Measurements from ENCODE around the gene EPB41L4B. TPM values are rescaled to one million over a fixed set of nuclear protein-coding genes. Genes with fewer than 3 reads are reported as not detected.

Gene EPB41L4B
- polyA plus RNA-seq, 3 donors from 2014 or later, result not detected

- DNase-seq, result no peak
- Mint-ChIP-seq H3K27me3 (ENCODE audit: low read depth in 3 of 3) (peaks cover 0 to 8% (median 2%) of the 10 kb centered on the region in 3 donors), H3K27ac (no peak overlapping the region), H3K9me3 (no peaks in the 10 kb centered on the region), H3K4me3 (no peak overlapping the region), H3K4me1 (no peaks in the 10 kb centered on the region), H3K36me3 (no peaks in the 10 kb centered on the region)
Observed at GRCh38 chr9:109335929-109336328, 15.1 kb upstream of the EPB41L4B start.

GRCh38 chr9:109335121-109335520 lies 14.3 kb upstream of the EPB41L4B start:
- peaks cover 1 to 8% (median 4%) of the 10 kb centered on the region in 3 donors for H3K27me3 Mint-ChIP-seq (ENCODE audit: low read depth in 3 of 3)
- no peaks in the 10 kb centered on the region for H3K4me1 Mint-ChIP-seq
- no peak overlapping the region for H3K4me3 Mint-ChIP-seq
- no peak overlapping the region for H3K27ac Mint-ChIP-seq
- no peak for DNase-seq
- H3K36me3 Mint-ChIP-seq, result no peaks in the 10 kb centered on the region
- no peaks in the 10 kb centered on the region for H3K9me3 Mint-ChIP-seq

- no peaks in the 10 kb centered on the region for H3K36me3 Mint-ChIP-seq
- no peak overlapping the region for H3K4me3 Mint-ChIP-seq
- peaks cover 3 to 4% (median 4%) of the 10 kb centered on the region in 3 donors for H3K27me3 Mint-ChIP-seq (ENCODE audit: low read depth in 3 of 3)
- H3K4me1 Mint-ChIP-seq, result no peaks in the 10 kb centered on the region
- H3K9me3 Mint-ChIP-seq, result peaks cover 0 to 1% (median 0%) of the 10 kb centered on the region in 6 donors
- H3K27ac Mint-ChIP-seq, result no peak overlapping the region
- DNase-seq, result no peak
Observed at GRCh38 chr9:109331353-109331752, 10.5 kb upstream of the EPB41L4B start.

GRCh38 chr9:109329638-109330258 lies 8.9 kb upstream of the EPB41L4B start:
- Mint-ChIP-seq H3K4me1 (no peaks in the 10 kb centered on the region), H3K27ac (no peak overlapping the region), H3K9me3 (peaks cover 0 to 4% (median 0%) of the 10 kb centered on the region in 6 donors), H3K4me3 (no peak overlapping the region), H3K36me3 (no peaks in the 10 kb centered on the region), H3K27me3 (ENCODE audit: low read depth in 3 of 3) (peaks cover 3 to 7% (median 4%) of the 10 kb centered on the region in 3 donors)
- no peak for DNase-seq

- DNase-seq, result no peak
- peaks cover 0 to 4% (median 0%) of the 10 kb centered on the region in 6 donors for H3K9me3 Mint-ChIP-seq
- no peaks in the 10 kb centered on the region for H3K36me3 Mint-ChIP-seq
- H3K4me3 Mint-ChIP-seq, result no peak overlapping the region
- peaks cover 3 to 8% (median 5%) of the 10 kb centered on the region in 3 donors for H3K27me3 Mint-ChIP-seq (ENCODE audit: low read depth in 3 of 3)
- no peak overlapping the region for H3K27ac Mint-ChIP-seq
- H3K4me1 Mint-ChIP-seq, result no peaks in the 10 kb centered on the region
Observed at GRCh38 chr9:109328978-109329637, 8.2 kb upstream of the EPB41L4B start.

- Mint-ChIP-seq H3K4me1 (peaks cover 3 to 6% of the 10 kb centered on the region in 2 donors), H3K4me3 (no peak overlapping the region), H3K36me3 (no peaks in the 10 kb centered on the region), H3K27ac (no peak overlapping the region), H3K27me3 (ENCODE audit: low read depth in 3 of 3) (peaks cover 6 to 9% (median 9%) of the 10 kb centered on the region in 3 donors), H3K9me3 (peaks cover 0 to 6% (median 0%) of the 10 kb centered on the region in 6 donors)
- no peak for DNase-seq
Observed at GRCh38 chr9:109325089-109325488, 4.2 kb upstream of the EPB41L4B start.

GRCh38 chr9:109323771-109324170 lies 2.9 kb upstream of the EPB41L4B start:
- Mint-ChIP-seq H3K36me3 (no peaks in the 10 kb centered on the region), H3K27me3 (ENCODE audit: low read depth in 3 of 3) (peaks cover 7 to 11% (median 9%) of the 10 kb centered on the region in 3 donors), H3K4me1 (peaks cover 3 to 6% of the 10 kb centered on the region in 2 donors), H3K4me3 (no peak overlapping the region), H3K9me3 (peaks cover 0 to 6% (median 0%) of the 10 kb centered on the region in 6 donors), H3K27ac (no peak overlapping the region)
- DNase-seq, result no peak

- Mint-ChIP-seq H3K9me3 (peaks cover 0 to 6% (median 0%) of the 10 kb centered on the region in 6 donors), H3K27me3 (ENCODE audit: low read depth in 3 of 3) (peaks cover 9 to 16% (median 14%) of the 10 kb centered on the region in 3 donors), H3K4me3 (peak overlapping the region; percentile 23 to 88 (median 79)), H3K36me3 (no peaks in the 10 kb centered on the region), H3K27ac (no peak overlapping the region), H3K4me1 (peaks cover 3 to 6% of the 10 kb centered on the region in 2 donors)
- no peak for DNase-seq
Observed at GRCh38 chr9:109321727-109322126, 868 bp upstream of the EPB41L4B start.

- Mint-ChIP-seq H3K4me3 (no peak overlapping the region), H3K36me3 (peaks cover 0 to 4% (median 0%) of the 10 kb centered on the region in 3 donors), H3K27me3 (ENCODE audit: low read depth in 3 of 3) (peaks cover 9 to 17% (median 14%) of the 10 kb centered on the region in 3 donors), H3K4me1 (peaks cover 3 to 6% of the 10 kb centered on the region in 2 donors), H3K9me3 (peaks cover 0 to 4% (median 0%) of the 10 kb centered on the region in 6 donors), H3K27ac (no peak overlapping the region)
- DNase-seq, result no peak
Observed at GRCh38 chr9:109320331-109320741, 523 bp downstream of the EPB41L4B start.

- H3K36me3 Mint-ChIP-seq, result peaks cover 0 to 4% (median 0%) of the 10 kb centered on the region in 3 donors
- peaks cover 9 to 17% (median 14%) of the 10 kb centered on the region in 3 donors for H3K27me3 Mint-ChIP-seq (ENCODE audit: low read depth in 3 of 3)
- no peak overlapping the region for H3K27ac Mint-ChIP-seq
- peaks cover 0 to 2% (median 0%) of the 10 kb centered on the region in 6 donors for H3K9me3 Mint-ChIP-seq
- peaks cover 3 to 6% of the 10 kb centered on the region in 2 donors for H3K4me1 Mint-ChIP-seq
- DNase-seq, result no peak
- peak overlapping the region; percentile 33 to 66 (median 51) for H3K4me3 Mint-ChIP-seq
Observed at GRCh38 chr9:109319626-109320241, 1.1 kb downstream of the EPB41L4B start.

GRCh38 chr9:109319017-109319625 lies 1.7 kb downstream of the EPB41L4B start:
- no peak overlapping the region for H3K27ac Mint-ChIP-seq
- peaks cover 3 to 6% of the 10 kb centered on the region in 2 donors for H3K4me1 Mint-ChIP-seq
- peak overlapping the region; percentile 44 to 67 (median 64) for H3K4me3 Mint-ChIP-seq
- peaks cover 0 to 4% (median 0%) of the 10 kb centered on the region in 3 donors for H3K36me3 Mint-ChIP-seq
- peaks cover 0 to 2% (median 0%) of the 10 kb centered on the region in 6 donors for H3K9me3 Mint-ChIP-seq
- H3K27me3 Mint-ChIP-seq (ENCODE audit: low read depth in 3 of 3), result peaks cover 9 to 15% (median 12%) of the 10 kb centered on the region in 3 donors
- no peak for DNase-seq

- Mint-ChIP-seq H3K27ac (no peak overlapping the region), H3K9me3 (no peaks in the 10 kb centered on the region), H3K4me3 (peak overlapping the region in 4 of 5 donors; percentile 23 to 57 (median 42)), H3K27me3 (ENCODE audit: low read depth in 3 of 3) (peaks cover 9 to 16% (median 14%) of the 10 kb centered on the region in 3 donors), H3K36me3 (peaks cover 0 to 4% (median 0%) of the 10 kb centered on the region in 3 donors), H3K4me1 (peaks cover 3 to 6% of the 10 kb centered on the region in 2 donors)
- no peak for DNase-seq
Observed at GRCh38 chr9:109317979-109318741, 2.7 kb downstream of the EPB41L4B start.

All from immature natural killer cell (primary cell).